ENCODE results near the gene GNPDA2.
"Not testable (repeated sequence)": the region's sequence is repeated elsewhere in the genome, so short reads cannot be mapped to it uniquely, and the experiment has no call there.

GNPDA2 gene

DNA sequence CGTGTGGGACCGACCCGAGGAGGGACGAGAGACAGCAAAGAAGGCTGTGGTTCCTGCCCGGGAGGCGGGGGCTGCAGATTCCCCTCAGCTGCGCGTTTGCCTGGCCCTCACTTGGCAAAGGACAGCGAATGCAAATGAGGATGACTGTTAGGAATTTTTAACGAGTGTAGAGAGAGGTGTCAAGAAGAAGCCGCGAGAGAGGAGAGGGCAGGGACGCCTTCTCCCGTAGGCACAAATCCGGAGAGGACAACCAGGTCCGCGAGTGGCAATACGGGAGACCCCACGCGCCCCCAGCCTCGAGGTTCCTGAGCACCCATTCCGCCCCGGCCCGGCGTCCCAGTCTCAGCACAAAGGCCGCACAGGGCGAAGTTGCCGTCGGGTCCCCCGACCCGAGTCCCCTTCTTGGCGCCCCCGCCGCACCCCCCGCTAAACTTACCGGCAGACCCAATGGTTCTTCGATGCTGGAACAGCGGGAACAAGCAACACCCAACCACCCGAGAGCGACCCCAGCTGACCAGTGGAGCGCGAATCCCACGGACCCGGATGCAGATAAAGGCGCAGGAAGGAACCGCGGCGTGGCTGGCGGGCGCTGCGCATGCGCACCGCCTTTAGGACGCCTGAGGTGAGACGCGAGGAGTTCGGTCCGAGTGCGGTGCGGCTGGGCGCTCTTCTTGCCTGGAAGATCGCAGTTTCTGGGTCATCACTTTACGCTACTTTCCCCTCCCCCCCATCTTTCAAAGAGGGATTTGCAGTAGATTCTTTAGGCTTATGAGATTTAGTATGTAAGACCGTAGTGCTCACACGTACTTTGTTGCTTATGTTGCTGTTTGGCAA is at the start of gene GNPDA2:
Gene GNPDA2, minus strand, starts transcription at position 519 of the 834 bp plus-strand sequence. CDS start 4,349 bp downstream, outside the sequence.
- H3K4me3 Mint-ChIP-seq, result peak within 1 kb of the TSS; percentile 97 to 100
- H3K27ac Mint-ChIP-seq, result peak within 1 kb of the TSS; percentile 98
- H3K4me1 Mint-ChIP-seq, result peaks cover 18 to 32% of the 10 kb centered on the region in 2 donors
- H3K9me3 Mint-ChIP-seq, result no peaks in the 10 kb centered on the region
- ATAC-seq (replicated peaks) (peak; percentile 94 to 95), DNase-seq (peak; percentile 73)
- peaks cover 0 to under 1% of the 10 kb centered on the region in 2 donors for H3K27me3 Mint-ChIP-seq
- H3K36me3 Mint-ChIP-seq, result peaks cover 0 to 2% of the 10 kb centered on the region in 2 donors

DNA sequence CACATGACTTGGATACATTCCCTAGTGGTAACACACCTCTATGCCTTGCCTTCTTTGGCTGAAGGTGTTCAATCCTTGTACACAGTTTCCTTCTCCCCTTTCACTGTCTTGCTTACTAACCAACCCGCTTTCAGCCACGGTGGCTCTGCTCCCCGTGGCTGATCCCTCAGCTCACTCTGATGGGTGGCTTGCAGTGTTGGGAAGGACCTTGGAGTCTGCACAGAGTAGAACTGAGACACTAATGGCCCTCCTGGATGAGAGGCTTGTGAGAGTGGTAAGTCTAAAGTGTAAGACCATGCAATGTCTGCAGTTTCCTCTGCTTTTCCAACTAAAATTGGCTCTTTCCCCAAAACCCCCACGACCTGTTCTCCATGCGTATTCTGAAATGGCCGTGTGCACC is 46.0 kb upstream of the GNPDA2 start:
- peaks cover 4 to 5% of the 10 kb centered on the region in 2 donors for H3K9me3 Mint-ChIP-seq
- H3K4me3 Mint-ChIP-seq, result no peak overlapping the region
- H3K27ac Mint-ChIP-seq, result no peak overlapping the region
- H3K4me1 Mint-ChIP-seq, result no peaks in the 10 kb centered on the region
- no peak for DNase-seq
- H3K27me3 Mint-ChIP-seq, result peaks cover 6 to 11% of the 10 kb centered on the region in 2 donors
- H3K36me3 Mint-ChIP-seq, result no peaks in the 10 kb centered on the region
- ATAC-seq (replicated peaks), result no peak

DNA sequence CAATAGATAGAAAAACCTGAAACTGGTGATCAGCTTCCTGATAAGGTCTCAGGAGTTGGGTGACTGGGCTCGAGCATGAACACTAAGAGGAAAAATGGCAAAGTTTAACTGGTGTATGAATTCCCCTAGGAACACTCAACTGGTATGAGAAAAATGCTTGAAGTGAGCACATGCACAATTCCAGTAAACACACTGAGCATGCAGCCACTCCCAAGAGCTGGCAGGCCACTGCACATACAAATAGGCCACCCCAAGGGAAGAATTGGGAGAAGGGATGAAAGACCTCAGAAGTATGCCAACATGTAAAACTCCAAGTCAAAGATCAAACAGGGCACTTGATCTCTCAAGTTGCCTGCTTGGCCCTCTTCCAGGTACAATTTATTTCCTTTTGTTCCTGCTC is 45.4 kb upstream of the GNPDA2 start:
- DNase-seq, result no peak
- Mint-ChIP-seq H3K4me3 (no peak overlapping the region), H3K36me3 (no peaks in the 10 kb centered on the region), H3K27ac (no peak overlapping the region), H3K27me3 (peaks cover 6 to 11% of the 10 kb centered on the region in 2 donors), H3K4me1 (no peaks in the 10 kb centered on the region), H3K9me3 (peaks cover 4 to 5% of the 10 kb centered on the region in 2 donors)
- ATAC-seq (replicated peaks), result no peak

DNA sequence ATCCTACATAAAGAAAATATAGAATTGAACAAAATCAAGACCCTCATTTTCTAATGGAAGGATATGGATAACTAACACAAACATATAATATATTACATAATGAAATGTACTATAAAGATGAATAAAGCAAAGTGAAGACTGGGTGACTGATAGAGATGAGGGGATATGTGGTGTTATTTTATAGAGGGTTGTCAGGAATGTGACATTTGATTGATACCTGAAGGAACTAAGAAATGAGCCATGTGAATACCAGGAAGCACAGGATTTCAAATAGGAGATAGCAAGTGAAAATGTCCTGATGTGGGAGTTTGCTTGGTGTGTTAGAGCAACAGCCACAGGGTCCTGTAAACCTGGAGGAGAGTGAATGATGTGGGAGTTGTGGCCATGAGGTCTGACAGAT is 40.1 kb upstream of the GNPDA2 start:
- ATAC-seq (replicated peaks), result no peak
- Mint-ChIP-seq H3K9me3 (no peaks in the 10 kb centered on the region), H3K36me3 (no peaks in the 10 kb centered on the region), H3K27ac (no peak overlapping the region), H3K4me3 (no peak overlapping the region), H3K27me3 (peaks cover 15 to 17% of the 10 kb centered on the region in 2 donors), H3K4me1 (no peaks in the 10 kb centered on the region)
- DNase-seq, result no peak

DNA sequence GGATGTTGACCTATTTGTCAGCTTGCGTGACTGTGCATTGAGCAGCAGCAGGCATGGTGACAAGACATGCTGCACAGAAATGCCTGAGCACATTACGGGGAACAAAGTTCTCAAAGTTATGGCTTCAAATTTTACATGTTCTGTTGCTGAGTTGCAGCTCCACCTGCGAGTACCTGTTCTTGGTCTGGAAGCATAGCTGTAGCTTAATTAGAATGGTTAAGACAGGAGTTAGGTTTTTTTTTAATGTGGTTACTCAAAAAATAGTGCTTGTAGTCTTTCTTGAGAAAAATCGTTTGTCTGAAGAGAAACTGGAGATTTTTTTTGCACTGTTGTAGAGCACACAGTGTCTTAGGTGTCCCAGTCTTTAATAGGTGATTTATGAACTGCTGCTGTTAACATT is 38.8 kb upstream of the GNPDA2 start:
- H3K27me3 Mint-ChIP-seq, result peaks cover 20 to 24% of the 10 kb centered on the region in 2 donors
- DNase-seq, result no peak
- H3K27ac Mint-ChIP-seq, result no peak overlapping the region
- H3K36me3 Mint-ChIP-seq, result no peaks in the 10 kb centered on the region
- H3K4me1 Mint-ChIP-seq, result peaks cover 0 to 4% of the 10 kb centered on the region in 2 donors
- H3K9me3 Mint-ChIP-seq, result no peaks in the 10 kb centered on the region
- no peak overlapping the region for H3K4me3 Mint-ChIP-seq
- no peak for ATAC-seq (replicated peaks)

DNA sequence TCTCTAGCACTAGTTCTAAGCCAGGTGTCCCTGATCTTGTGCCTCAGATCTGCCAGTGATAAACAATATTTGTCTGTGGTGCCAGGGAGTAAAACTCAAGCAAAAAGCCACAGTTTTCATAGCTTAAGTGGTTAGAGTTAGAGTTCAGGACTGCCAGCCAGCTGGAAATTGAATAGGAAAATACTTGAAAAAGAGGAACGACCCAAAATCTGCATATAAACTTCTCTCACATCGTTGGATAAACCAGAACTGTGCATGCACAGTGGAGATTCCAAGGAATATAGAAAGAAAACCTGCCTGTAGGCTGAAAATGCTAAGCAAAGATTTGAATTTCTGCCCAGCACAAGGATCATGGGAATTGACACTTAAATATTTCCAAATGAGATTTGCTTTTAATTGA is 35.0 kb upstream of the GNPDA2 start:
- peaks cover 8 to 20% of the 10 kb centered on the region in 2 donors for H3K27me3 Mint-ChIP-seq

DNA sequence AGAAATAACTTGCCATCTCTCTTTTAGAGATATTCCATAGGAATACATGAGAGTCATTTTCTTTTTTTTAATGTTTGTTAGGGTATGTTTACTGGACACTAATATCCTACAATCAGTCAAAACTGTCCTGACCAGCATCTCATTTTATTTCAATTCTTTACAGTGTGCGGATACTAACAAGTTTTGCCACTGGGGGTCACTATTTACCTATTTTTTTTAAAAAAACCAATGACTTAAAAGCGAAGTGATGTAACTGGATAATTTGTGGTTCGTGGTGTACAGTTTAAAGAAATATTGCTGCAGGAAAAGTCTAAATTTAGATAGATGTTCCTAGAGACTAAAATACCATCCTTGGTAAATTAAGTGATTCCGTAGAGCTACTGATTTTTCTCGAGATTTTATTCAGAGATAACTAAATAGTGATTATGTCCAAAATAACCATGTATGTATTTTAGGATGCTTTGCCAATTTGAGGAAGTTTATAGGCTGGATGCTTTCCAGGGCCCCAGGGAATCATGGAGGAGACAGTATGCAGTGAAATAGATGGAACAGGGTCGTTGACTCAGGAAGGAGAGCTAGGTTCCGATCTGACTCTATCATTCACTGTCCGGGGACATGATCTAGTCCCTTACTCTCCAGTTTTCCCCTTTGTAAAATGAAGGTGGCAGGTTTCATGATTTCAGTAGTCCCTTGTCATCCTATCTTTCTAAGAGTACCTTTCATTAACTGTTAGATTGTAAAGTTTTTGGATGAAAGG is 34.0 kb upstream of the GNPDA2 start:
- peak; percentile 65 to 68 for ATAC-seq (replicated peaks)
- no peak for DNase-seq
- Mint-ChIP-seq H3K27me3 (peaks cover 8 to 19% of the 10 kb centered on the region in 2 donors), H3K27ac (no peak overlapping the region), H3K9me3 (no peaks in the 10 kb centered on the region), H3K4me1 (peaks cover 0 to 4% of the 10 kb centered on the region in 2 donors), H3K4me3 (no peak overlapping the region), H3K36me3 (no peaks in the 10 kb centered on the region)

More for the DNA sequence above, 35.0 kb upstream of the GNPDA2 start:
- Mint-ChIP-seq H3K4me3 (no peak overlapping the region), H3K36me3 (no peaks in the 10 kb centered on the region), H3K9me3 (no peaks in the 10 kb centered on the region), H3K4me1 (peaks cover 0 to 4% of the 10 kb centered on the region in 2 donors), H3K27ac (no peak overlapping the region)
- no peak for ATAC-seq (replicated peaks)
- no peak for DNase-seq

DNA sequence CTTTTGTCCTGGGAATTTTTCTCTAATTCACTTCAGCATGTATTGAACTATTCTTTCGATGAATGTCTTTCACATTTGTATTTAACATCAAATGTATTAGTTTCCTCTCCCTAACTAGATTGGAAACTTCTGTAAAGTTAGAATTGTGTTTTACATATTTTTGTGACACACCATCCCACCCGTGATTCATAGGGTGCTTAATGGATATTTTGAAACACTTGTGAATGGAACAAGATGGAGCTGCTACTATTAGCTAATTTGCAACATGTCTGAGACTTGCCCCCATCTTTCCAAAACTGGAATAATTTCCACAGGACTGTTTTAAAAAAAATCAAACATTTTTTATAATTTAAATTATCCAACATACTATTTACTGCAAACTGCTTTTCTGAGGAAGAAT is 30.2 kb upstream of the GNPDA2 start:
- Mint-ChIP-seq H3K4me3 (no peak overlapping the region), H3K27ac (no peak overlapping the region)
- DNase-seq, result no peak

DNA sequence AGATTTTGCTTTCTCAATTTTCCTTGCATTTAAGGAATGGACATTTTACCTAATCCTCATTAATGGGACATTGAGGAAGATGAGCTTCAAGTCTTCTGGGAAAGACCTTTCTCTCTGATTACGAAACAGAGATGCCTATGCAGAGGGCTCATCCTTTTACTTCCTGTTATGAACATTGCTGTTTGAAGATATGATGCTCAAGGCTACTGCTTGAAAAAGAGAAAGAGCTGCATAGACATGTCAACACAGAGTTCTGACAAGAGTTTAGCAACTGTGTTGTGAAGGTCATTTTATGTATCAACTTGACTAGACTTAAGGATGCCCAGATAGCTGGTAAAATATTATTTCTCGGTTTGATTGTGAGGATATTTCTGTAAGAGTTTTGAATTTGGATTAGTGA is 13.8 kb upstream of the GNPDA2 start:
- Mint-ChIP-seq H3K4me1 (peaks cover 4 to 8% of the 10 kb centered on the region in 2 donors), H3K9me3 (no peaks in the 10 kb centered on the region), H3K27ac (no peak overlapping the region), H3K27me3 (peaks cover 4 to 20% of the 10 kb centered on the region in 2 donors), H3K36me3 (no peaks in the 10 kb centered on the region), H3K4me3 (no peak overlapping the region)
- DNase-seq (no peak), ATAC-seq (replicated peaks) (no peak)

More for the DNA sequence above, 30.2 kb upstream of the GNPDA2 start:
- no peaks in the 10 kb centered on the region for H3K36me3 Mint-ChIP-seq
- no peaks in the 10 kb centered on the region for H3K9me3 Mint-ChIP-seq
- peaks cover 0 to 4% of the 10 kb centered on the region in 2 donors for H3K4me1 Mint-ChIP-seq
- ATAC-seq (replicated peaks), result no peak
- peaks cover 5 to 14% of the 10 kb centered on the region in 2 donors for H3K27me3 Mint-ChIP-seq

DNA sequence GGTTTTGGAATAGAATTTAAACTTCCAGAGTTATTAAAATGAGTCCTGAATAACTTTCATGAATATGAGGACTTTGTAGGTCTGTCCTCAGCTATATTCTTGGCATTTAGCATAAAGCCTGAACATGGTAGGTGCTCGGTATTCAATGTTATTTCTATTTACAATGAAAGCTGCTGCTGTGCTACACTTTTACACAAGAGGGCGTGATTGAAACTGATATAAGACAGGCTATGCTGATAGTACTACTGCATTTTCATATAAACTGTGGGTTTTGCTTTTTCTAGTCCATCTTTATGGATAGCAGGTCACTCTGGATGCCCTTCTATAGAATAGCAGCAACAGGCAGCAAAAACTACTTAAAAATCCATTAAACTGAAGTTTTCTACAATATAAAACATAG is 12.3 kb upstream of the GNPDA2 start:
- peaks cover 4 to 8% of the 10 kb centered on the region in 2 donors for H3K4me1 Mint-ChIP-seq
- DNase-seq, result no peak
- ATAC-seq (replicated peaks), result no peak
- no peak overlapping the region for H3K27ac Mint-ChIP-seq
- no peaks in the 10 kb centered on the region for H3K36me3 Mint-ChIP-seq
- no peak overlapping the region for H3K4me3 Mint-ChIP-seq
- peaks cover 14 to 20% of the 10 kb centered on the region in 2 donors for H3K27me3 Mint-ChIP-seq
- no peaks in the 10 kb centered on the region for H3K9me3 Mint-ChIP-seq

DNA sequence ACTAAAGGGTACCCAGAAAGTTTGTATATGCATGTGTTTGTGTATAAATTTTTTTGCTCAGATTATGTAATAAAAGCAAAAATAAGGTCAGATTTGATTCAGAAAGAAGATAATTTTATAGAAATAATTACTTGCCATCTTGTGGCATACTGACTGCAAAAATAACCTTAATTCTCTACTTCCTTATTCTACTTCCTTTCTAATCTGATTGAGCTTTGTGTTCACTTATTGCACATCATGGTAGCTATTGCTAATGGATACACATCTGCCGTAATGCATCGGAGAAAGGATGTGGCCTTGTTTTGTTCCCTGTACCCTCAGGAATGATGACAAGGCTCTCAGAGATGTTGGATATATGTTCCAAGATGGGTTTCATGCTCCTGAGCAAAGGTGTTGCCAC is 10.5 kb upstream of the GNPDA2 start:
- H3K4me1 Mint-ChIP-seq, result peaks cover 4 to 8% of the 10 kb centered on the region in 2 donors
- H3K4me3 Mint-ChIP-seq, result no peak overlapping the region
- no peak for DNase-seq
- H3K27me3 Mint-ChIP-seq, result peaks cover 12 to 18% of the 10 kb centered on the region in 2 donors
- ATAC-seq (replicated peaks), result peak; percentile 51 to 61
- no peaks in the 10 kb centered on the region for H3K36me3 Mint-ChIP-seq
- no peak overlapping the region for H3K27ac Mint-ChIP-seq
- H3K9me3 Mint-ChIP-seq, result no peaks in the 10 kb centered on the region

DNA sequence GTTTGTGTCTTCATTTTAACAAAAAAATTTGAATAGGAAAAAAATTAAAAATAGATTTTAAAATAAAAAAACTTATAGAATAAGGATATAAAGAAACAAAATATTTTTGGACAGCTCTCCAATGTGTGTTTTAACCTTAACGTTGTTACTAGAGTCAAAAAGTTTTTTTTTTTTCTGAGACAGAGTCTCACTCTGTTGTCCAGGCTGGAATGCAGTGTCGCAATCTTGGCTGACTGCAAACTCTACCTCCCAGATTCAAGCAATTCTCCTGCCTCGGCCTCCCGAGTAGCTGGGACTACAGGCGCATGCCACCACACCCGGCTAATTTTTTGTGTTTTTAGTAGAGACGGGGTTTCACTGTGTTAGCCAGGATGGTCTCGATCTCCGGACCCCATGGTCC is 2.3 kb upstream of the GNPDA2 start:
- ATAC-seq (replicated peaks); H3K27ac Mint-ChIP-seq; DNase-seq; H3K9me3 Mint-ChIP-seq; H3K27me3 Mint-ChIP-seq; H3K4me3 Mint-ChIP-seq; H3K36me3 Mint-ChIP-seq: not testable (repeated sequence)
- peaks cover 11 to 22% of the 10 kb centered on the region in 2 donors for H3K4me1 Mint-ChIP-seq

DNA sequence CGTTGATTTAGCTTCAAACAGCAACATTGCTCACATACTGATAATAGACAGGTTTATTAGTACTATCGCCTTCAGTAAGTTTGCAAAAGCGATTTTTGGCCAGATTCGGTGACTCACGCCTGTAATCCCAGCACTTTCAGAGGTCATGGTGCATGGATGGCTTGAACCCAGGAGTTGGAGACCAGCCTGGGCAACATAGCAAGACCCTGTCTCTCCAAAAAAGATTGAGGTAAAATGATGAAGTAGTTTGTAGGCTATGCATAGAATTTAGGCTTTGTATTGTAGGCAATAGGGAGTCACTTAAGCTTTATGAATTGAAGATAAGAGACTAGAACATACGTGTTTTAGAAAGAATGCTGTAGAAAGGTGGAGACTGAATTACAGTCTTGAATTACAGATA is 1.1 kb upstream of the GNPDA2 start:
- no peak for DNase-seq
- ATAC-seq (replicated peaks), result no peak

DNA sequence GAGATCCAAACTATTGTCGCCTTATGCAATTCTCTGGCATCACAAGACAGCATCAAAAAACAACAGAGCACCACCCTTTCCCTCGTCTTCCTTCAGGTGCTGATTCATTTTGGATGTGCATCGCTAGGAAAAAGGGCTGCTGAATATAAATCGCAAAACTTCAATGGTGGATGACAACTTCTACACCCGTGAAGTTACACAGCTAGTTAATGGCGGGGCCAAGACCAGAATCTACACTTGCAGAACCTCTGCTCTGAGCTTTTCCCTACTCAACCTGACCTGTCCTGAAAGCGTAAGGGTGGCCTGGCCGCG is 674 bp downstream of the GNPDA2 start:
- Mint-ChIP-seq H3K4me1 (peaks cover 18 to 37% of the 10 kb centered on the region in 2 donors), H3K4me3 (peak overlapping the region; percentile 97 to 100), H3K9me3 (no peaks in the 10 kb centered on the region), H3K36me3 (peaks cover 4 to 6% of the 10 kb centered on the region in 2 donors), H3K27ac (peak overlapping the region; percentile 98), H3K27me3 (no peaks in the 10 kb centered on the region)
- ATAC-seq (replicated peaks) (no peak), DNase-seq (no peak)

More for the DNA sequence above, 1.1 kb upstream of the GNPDA2 start:
- Mint-ChIP-seq H3K27me3 (peaks cover 0 to 4% of the 10 kb centered on the region in 2 donors), H3K4me1 (peaks cover 18 to 31% of the 10 kb centered on the region in 2 donors), H3K9me3 (no peaks in the 10 kb centered on the region), H3K4me3 (no peak overlapping the region), H3K27ac (no peak overlapping the region), H3K36me3 (peaks cover 0 to 2% of the 10 kb centered on the region in 2 donors)

Measured in stimulated activated naive B cell treated with anti-CD40 and anti-IgM and Interleukin-4, amounts not matched to agents 10 μg/mL and 1 μg/mL and 100 μg/mL, for 72 hours (primary cell).